Mesenchymal stem cell (in vitro differentiated cells and primary cell): ENCODE measurements around the gene CYFIP2.

Source experiments
- DNase-seq: peaks from one replicate; pipeline ENCODE4 v3.0.0-alpha.2; 2013
- H2AFZ ChIP-seq: one replicate; pipeline ENCODE4 v1.6.1; 2013; ENCODE audit warnings: low read depth, mild to moderate bottlenecking, control low read depth, inconsistent platforms, low read length, moderate library complexity
- H2AK5ac ChIP-seq: 2 replicates; pipeline ENCODE4 v1.6.1; 2013; ENCODE audit warnings: low read length, moderate library complexity, mild to moderate bottlenecking, inconsistent platforms; ENCODE audit not compliant: severe bottlenecking
- H2BK120ac ChIP-seq: one replicate; pipeline ENCODE4 v1.6.1; 2013; ENCODE audit warnings: low read depth, mild to moderate bottlenecking, inconsistent platforms, low read length, moderate library complexity
- H2BK12ac ChIP-seq, 2 experiments: one replicate each; pipeline ENCODE4 v1.6.1; 2013; ENCODE audit warnings: inconsistent platforms in 2 of 2, low read length in 2 of 2, mild to moderate bottlenecking in 2 of 2, moderate library complexity in 2 of 2, control low read depth in 1 of 2
- H2BK15ac ChIP-seq: one replicate; pipeline ENCODE4 v1.6.1; 2013; ENCODE audit warnings: mild to moderate bottlenecking, low read depth, inconsistent platforms; ENCODE audit not compliant: poor library complexity, severe bottlenecking
- H2BK5ac ChIP-seq: 2 replicates; pipeline ENCODE4 v1.6.1; 2013; ENCODE audit warnings: low read depth, mild to moderate bottlenecking, low read length, control low read depth, inconsistent platforms; ENCODE audit not compliant: poor library complexity, severe bottlenecking
- H3K14ac ChIP-seq, 2 experiments: one replicate each; pipeline ENCODE4 v1.6.1; 2013; ENCODE audit warnings: inconsistent platforms in 2 of 2, low read length in 2 of 2, control low read depth in 1 of 2, mild to moderate bottlenecking in 1 of 2, moderate library complexity in 1 of 2
- H3K18ac ChIP-seq, 2 experiments: one replicate each; pipeline ENCODE4 v1.6.1; 2013; ENCODE audit warnings: inconsistent platforms in 2 of 2, low read length in 2 of 2, control low read depth in 1 of 2, low read depth in 1 of 2, mild to moderate bottlenecking in 1 of 2
- H3K23ac ChIP-seq, 2 experiments: one replicate each; pipeline ENCODE4 v1.6.1; 2013; ENCODE audit warnings: inconsistent platforms in 2 of 2, low read length in 2 of 2, mild to moderate bottlenecking in 2 of 2, moderate library complexity in 2 of 2, control low read depth in 1 of 2
- H3K27ac ChIP-seq: 2 replicates; pipeline ENCODE4 v1.5.1; 2013; ENCODE audit warnings: mild to moderate bottlenecking, moderate library complexity, low read length, control low read depth, inconsistent platforms; ENCODE audit not compliant: poor library complexity, severe bottlenecking
- H3K27me3 ChIP-seq, 2 experiments: 2 replicates each; pipeline versions ENCODE4 v1.6.1 to v1.7.0; 2013; ENCODE audit warnings: low read length in 2 of 2, mild to moderate bottlenecking in 2 of 2, moderate library complexity in 2 of 2, control low read depth in 1 of 2, inconsistent platforms in 1 of 2; ENCODE audit not compliant: control insufficient read depth in 1 of 2, insufficient read depth in 1 of 2
- H3K36me3 ChIP-seq, 2 experiments: 2 replicates each; pipeline versions ENCODE4 v1.6.1 to v1.7.0; 2013; ENCODE audit warnings: low read length in 2 of 2, control low read depth in 1 of 2, inconsistent platforms in 1 of 2, low read depth in 1 of 2, mild to moderate bottlenecking in 1 of 2; ENCODE audit not compliant: insufficient read depth in 2 of 2, control insufficient read depth in 1 of 2
- H3K4ac ChIP-seq, 2 experiments: one replicate each; pipeline ENCODE4 v1.6.1; 2013; ENCODE audit warnings: inconsistent platforms in 2 of 2, low read length in 2 of 2, mild to moderate bottlenecking in 2 of 2, moderate library complexity in 2 of 2, control low read depth in 1 of 2, low read depth in 1 of 2
- H3K4me1 ChIP-seq: 2 replicates; pipeline ENCODE4 v1.6.1; 2013; ENCODE audit warnings: low read depth, low read length, control low read depth; ENCODE audit not compliant: control insufficient read depth, insufficient read depth
- H3K4me2 ChIP-seq: 2 replicates; pipeline ENCODE4 v1.6.1; 2013; ENCODE audit warnings: low read length, mild to moderate bottlenecking, inconsistent platforms; ENCODE audit not compliant: poor library complexity, severe bottlenecking
- H3K4me3 ChIP-seq, 2 experiments: 2 replicates each; pipeline versions ENCODE4 v1.5.1 to v1.7.0; 2013; ENCODE audit warnings: low read length in 2 of 2, mild to moderate bottlenecking in 2 of 2, control low read depth in 1 of 2, low read depth in 1 of 2; ENCODE audit not compliant: insufficient read depth in 1 of 2
- H3K79me1 ChIP-seq: replicated peaks from 2 replicates; pipeline ENCODE4 v1.6.1; 2013; ENCODE audit warnings: mild to moderate bottlenecking, control low read depth, low read length, inconsistent platforms; ENCODE audit not compliant: poor library complexity, severe bottlenecking
- H3K9ac ChIP-seq: 2 replicates; pipeline ENCODE4 v1.7.0; 2013; ENCODE audit warnings: mild to moderate bottlenecking, low read length, moderate library complexity
- H3K9me3 ChIP-seq: 2 replicates; pipeline ENCODE4 v1.7.0; 2013; ENCODE audit warnings: mild to moderate bottlenecking, low read length; ENCODE audit not compliant: control insufficient read depth
- H4K8ac ChIP-seq: one replicate; pipeline ENCODE4 v1.6.1; 2013; ENCODE audit warnings: inconsistent platforms, mild to moderate bottlenecking, low read length, moderate library complexity
- H4K91ac ChIP-seq: one replicate; pipeline ENCODE4 v1.6.1; 2013; ENCODE audit warnings: mild to moderate bottlenecking, low read length, inconsistent platforms
- WGBS: methylation state at CpG from one replicate; pipeline ENCODE4 v1.1.7; 2013; ENCODE audit warnings: mixed read lengths; 5-methylcytosine and 5-hydroxymethylcytosine counted together

The CYFIP2 gene

GRCh38 chr5:157362502-157362901 lies 96.6 kb downstream of the CYFIP2 start:
- peaks cover 0 to 34% of the 10 kb centered on the region in 2 experiments for H3K36me3 ChIP-seq
- no peak overlapping the region for H3K18ac ChIP-seq
- H3K27ac ChIP-seq, result no peak overlapping the region
- no peak overlapping the region for H3K14ac ChIP-seq
- no peak overlapping the region for H2AK5ac ChIP-seq
- no peaks in the 10 kb centered on the region for H3K27me3 ChIP-seq
- H3K23ac ChIP-seq, result no peak overlapping the region
- no peak overlapping the region for H2AFZ ChIP-seq
- no peak overlapping the region for H3K4me3 ChIP-seq
- no peak overlapping the region for H2BK5ac ChIP-seq
- no peak overlapping the region for H3K4me2 ChIP-seq
- 99% methylated on average over 4 of the region's 4 CpGs for WGBS
- H3K4ac ChIP-seq, result no peak overlapping the region
- no peak for DNase-seq
- H3K9me3 ChIP-seq, result no peaks in the 10 kb centered on the region
- H4K8ac ChIP-seq, result no peak overlapping the region
- no peak overlapping the region for H4K91ac ChIP-seq
- H2BK15ac ChIP-seq, result no peak overlapping the region
- no peaks in the 10 kb centered on the region for H3K4me1 ChIP-seq
- no peak overlapping the region for H3K9ac ChIP-seq
- H2BK120ac ChIP-seq, result no peak overlapping the region
- H2BK12ac ChIP-seq, result no peak overlapping the region
- H3K79me1 ChIP-seq, result no peaks in the 10 kb centered on the region

GRCh38 chr5:157362982-157363381 lies 97.1 kb downstream of the CYFIP2 start:
- WGBS, result 91% methylated on average over 7 of the region's 7 CpGs
- no peak overlapping the region for H4K8ac ChIP-seq
- no peak overlapping the region for H3K4ac ChIP-seq

GRCh38 chr5:157365732-157366131 lies 99.8 kb downstream of the CYFIP2 start:
- H3K4ac ChIP-seq, result no peak overlapping the region
- H2BK12ac ChIP-seq, result no peak overlapping the region
- no peak overlapping the region for H4K91ac ChIP-seq
- H3K79me1 ChIP-seq, result no peaks in the 10 kb centered on the region
- no peak overlapping the region for H3K27ac ChIP-seq
- H2AK5ac ChIP-seq, result no peak overlapping the region
- H3K23ac ChIP-seq, result no peak overlapping the region
- no peaks in the 10 kb centered on the region for H3K27me3 ChIP-seq
- H2AFZ ChIP-seq, result no peak overlapping the region
- H3K18ac ChIP-seq, result no peak overlapping the region
- no peak overlapping the region for H4K8ac ChIP-seq
- no peak overlapping the region for H2BK5ac ChIP-seq
- H3K4me3 ChIP-seq, result no peak overlapping the region
- H3K14ac ChIP-seq, result no peak overlapping the region
- H3K9ac ChIP-seq, result no peak overlapping the region
- H3K4me2 ChIP-seq, result no peak overlapping the region
- H2BK15ac ChIP-seq, result no peak overlapping the region
- no peak for DNase-seq
- no peaks in the 10 kb centered on the region for H3K4me1 ChIP-seq
- no peaks in the 10 kb centered on the region for H3K9me3 ChIP-seq
- WGBS, result 93% methylated on average over 2 of the region's 2 CpGs
- H3K36me3 ChIP-seq, result peaks cover 0 to 24% of the 10 kb centered on the region in 2 experiments
- H2BK120ac ChIP-seq, result no peak overlapping the region

More at GRCh38 chr5:157362982-157363381, 97.1 kb downstream of the CYFIP2 start:
- H3K27me3 ChIP-seq, result no peaks in the 10 kb centered on the region
- H3K23ac ChIP-seq, result no peak overlapping the region
- H2AFZ ChIP-seq, result no peak overlapping the region
- no peak overlapping the region for H3K18ac ChIP-seq
- H2BK5ac ChIP-seq, result no peak overlapping the region
- no peak overlapping the region for H2BK15ac ChIP-seq
- no peak overlapping the region for H4K91ac ChIP-seq
- H2BK12ac ChIP-seq, result no peak overlapping the region
- DNase-seq, result no peak
- H3K9ac ChIP-seq, result no peak overlapping the region
- no peaks in the 10 kb centered on the region for H3K9me3 ChIP-seq
- no peak overlapping the region for H3K27ac ChIP-seq
- no peak overlapping the region for H2AK5ac ChIP-seq
- no peak overlapping the region for H3K14ac ChIP-seq
- H3K4me2 ChIP-seq, result no peak overlapping the region
- H3K4me1 ChIP-seq, result no peaks in the 10 kb centered on the region
- H3K79me1 ChIP-seq, result no peaks in the 10 kb centered on the region
- H3K4me3 ChIP-seq, result no peak overlapping the region
- H3K36me3 ChIP-seq, result peaks cover 0 to 34% of the 10 kb centered on the region in 2 experiments
- H2BK120ac ChIP-seq, result no peak overlapping the region

- H3K18ac ChIP-seq, result no peak overlapping the region
- H3K4me1 ChIP-seq, result peaks cover 4% of the 10 kb centered on the region
- H3K27me3 ChIP-seq, result no peaks in the 10 kb centered on the region
- H4K8ac ChIP-seq, result no peak overlapping the region
- H3K4me3 ChIP-seq, result no peak overlapping the region
- H3K9ac ChIP-seq, result peak overlapping the region; percentile 61
- H2AFZ ChIP-seq, result no peak overlapping the region
- H2BK120ac ChIP-seq, result no peak overlapping the region
- peak overlapping the region in 1 of 2 experiments; percentile 11 for H2BK12ac ChIP-seq
- no peaks in the 10 kb centered on the region for H3K9me3 ChIP-seq
- peaks cover 0 to 17% of the 10 kb centered on the region in 2 experiments for H3K36me3 ChIP-seq
- no peak overlapping the region for H3K4me2 ChIP-seq
- no peak overlapping the region for H2BK15ac ChIP-seq
- H3K23ac ChIP-seq, result no peak overlapping the region
- H3K14ac ChIP-seq, result no peak overlapping the region
- peak; percentile 85 for DNase-seq
- H3K79me1 ChIP-seq, result no peaks in the 10 kb centered on the region
- peak overlapping the region in 1 of 2 experiments; percentile 6 for H3K4ac ChIP-seq
- H2BK5ac ChIP-seq, result no peak overlapping the region
- WGBS, result 38% methylated on average over 6 of the region's 7 CpGs
- H3K27ac ChIP-seq, result no peak overlapping the region
- H2AK5ac ChIP-seq, result no peak overlapping the region
- H4K91ac ChIP-seq, result no peak overlapping the region
Measured at GRCh38 chr5:157366741-157367674, 101.1 kb downstream of the CYFIP2 start.
